H1 (cell line): ENCODE data around the gene ABCF3. TPM values are rescaled to one million over a fixed set of nuclear protein-coding genes. Genes with fewer than 3 reads are reported as not detected.

Experiments used
- CTCF ChIA-PET: fragments of 300-600 bp; sonication (Branson Sonifier 250); formaldehyde crosslinking; loops from one replicate; lab custom pipeline; 2021; ENCODE audit not compliant: partially characterized antibody; lab: Charles Lee
- POLR2A ChIA-PET: fragments of 300-600 bp; sonication (Branson Sonifier 250); formaldehyde crosslinking; loops from one replicate; lab custom pipeline; 2021; ENCODE audit warnings: inconsistent platforms; ENCODE audit not compliant: partially characterized antibody; lab: Charles Lee
- DNase-seq, 2 experiments: peaks; one replicate each; pipeline versions ENCODE4 v3.0.0 to v3.0.0-alpha.2; 2010 to 2022; ENCODE audit warnings: low spot score in 2 of 2, low read depth in 1 of 2, mixed read lengths in 1 of 2
- FAIRE-seq: peaks from 2 replicates; lab custom pipeline; 2011; peaks lifted over from hg19 to GRCh38; lab: Jason Lieb, UNC
- H2AFZ ChIP-seq: 2 replicates; pipeline ENCODE4 v1.8.1; 2012; ENCODE audit warnings: low read length, inconsistent platforms
- H2AK5ac ChIP-seq: 2 replicates; pipeline ENCODE4 v1.6.1; 2013; ENCODE audit warnings: low read depth, low read length
- H2BK120ac ChIP-seq: replicated peaks from 2 replicates; pipeline ENCODE3; 2013; ENCODE audit warnings: low read depth, low read length, inconsistent platforms
- H2BK12ac ChIP-seq: 2 replicates; pipeline ENCODE4 v1.6.1; 2013; ENCODE audit warnings: low read depth, low read length
- H2BK15ac ChIP-seq: 2 replicates; pipeline ENCODE4 v1.6.1; 2013; ENCODE audit warnings: low read length
- H2BK20ac ChIP-seq: 2 replicates; pipeline ENCODE4 v1.6.1; 2013; ENCODE audit warnings: low read length
- H2BK5ac ChIP-seq: 2 replicates; pipeline ENCODE4 v1.6.1; 2013; ENCODE audit warnings: low read depth, low read length
- H3K14ac ChIP-seq: 2 replicates; pipeline ENCODE4 v1.6.1; 2013; ENCODE audit warnings: inconsistent platforms; ENCODE audit not compliant: insufficient read length
- H3K18ac ChIP-seq: 2 replicates; pipeline ENCODE4 v1.6.1; 2013; ENCODE audit warnings: low read length; ENCODE audit errors: extremely low read depth
- H3K23ac ChIP-seq: 2 replicates; pipeline ENCODE4 v1.6.1; 2013; ENCODE audit warnings: inconsistent platforms; ENCODE audit not compliant: insufficient read length
- H3K23me2 ChIP-seq: 2 replicates; pipeline ENCODE4 v1.6.1; 2013; ENCODE audit warnings: low read depth, low read length
- H3K27ac ChIP-seq: 2 replicates; pipeline ENCODE4 v1.6.1; 2011; ENCODE audit warnings: low read depth, low read length, inconsistent platforms
- H3K27me3 ChIP-seq, 4 experiments: replicated peaks in 1 of 4; 1 replicate in 1 of 4; 2 replicates in 3 of 4; pipeline versions ENCODE4 v1.6.1 to v1.8.1; 2011 to 2013; ENCODE audit warnings: low read length in 3 of 4, mild to moderate bottlenecking in 3 of 4, inconsistent platforms in 2 of 4, mixed read lengths in 2 of 4, moderate library complexity in 1 of 4; ENCODE audit not compliant: control insufficient read depth in 3 of 4, insufficient read depth in 3 of 4; ENCODE audit errors: extremely low read depth in 1 of 4
- H3K36me3 ChIP-seq, 4 experiments: 2 replicates each; pipeline versions ENCODE4 v1.6.1 to v1.8.1; 2011 to 2013; ENCODE audit warnings: mild to moderate bottlenecking in 4 of 4, low read length in 3 of 4, moderate library complexity in 2 of 4, control low read depth in 1 of 4, inconsistent platforms in 1 of 4; ENCODE audit not compliant: insufficient read depth in 4 of 4, control insufficient read depth in 2 of 4
- H3K4ac ChIP-seq: replicated peaks from 2 replicates; pipeline ENCODE3; 2013; ENCODE audit warnings: low read length, low read depth, mixed read lengths, inconsistent platforms; ENCODE audit not compliant: insufficient read length
- H3K4me1 ChIP-seq, 4 experiments: replicated peaks in 1 of 4; 1 replicate in 1 of 4; 2 replicates in 3 of 4; pipeline versions ENCODE4 v1.6.1 to v1.8.1; 2011 to 2013; ENCODE audit warnings: low read length in 3 of 4, inconsistent platforms in 2 of 4, mixed read lengths in 1 of 4; ENCODE audit not compliant: insufficient read depth in 4 of 4, control insufficient read depth in 3 of 4
- H3K4me2 ChIP-seq, 2 experiments: 2 replicates each; pipeline versions ENCODE4 v1.6.1 to v1.8.1; 2011 to 2013; ENCODE audit warnings: low read depth in 2 of 2, low read length in 2 of 2, control low read depth in 1 of 2, inconsistent platforms in 1 of 2, mild to moderate bottlenecking in 1 of 2; ENCODE audit not compliant: insufficient read depth in 1 of 2
- H3K4me3 ChIP-seq, 4 experiments: fragments of 200-600, 300-600 bp in 1 of 4; sonication (generic), shearing (Covaris generic), sonication (Bioruptor Twin) in 1 of 4; 2 replicates each; pipeline versions ENCODE4 v1.5.1 to v1.8.1; 2011 to 2016; ENCODE audit warnings: low read length in 4 of 4, low read depth in 3 of 4, control low read depth in 2 of 4, inconsistent platforms in 2 of 4, mild to moderate bottlenecking in 2 of 4, mixed read lengths in 1 of 4, moderate library complexity in 1 of 4; ENCODE audit not compliant: insufficient read depth in 2 of 4; ENCODE audit errors: extremely low read depth in 1 of 4
- H3K56ac ChIP-seq: replicated peaks from 2 replicates; pipeline ENCODE3; 2013; ENCODE audit warnings: low read depth, mild to moderate bottlenecking, mixed read lengths, low read length, inconsistent platforms; ENCODE audit not compliant: insufficient read length
- H3K79me1 ChIP-seq: 2 replicates; pipeline ENCODE4 v1.6.1; 2013; ENCODE audit warnings: low read depth, low read length, control low read depth
- H3K79me2 ChIP-seq, 2 experiments: 2 replicates each; pipeline versions ENCODE4 v1.6.1 to v1.8.1; 2012 to 2013; ENCODE audit warnings: low read length in 2 of 2, mild to moderate bottlenecking in 2 of 2, inconsistent platforms in 1 of 2; ENCODE audit not compliant: insufficient read depth in 2 of 2, control insufficient read depth in 1 of 2
- H3K9ac ChIP-seq, 4 experiments: replicated peaks in 1 of 4; 1 replicate in 1 of 4; 2 replicates in 3 of 4; pipeline versions ENCODE4 v1.6.1 to v1.8.1; 2011 to 2013; ENCODE audit warnings: low read depth in 3 of 4, low read length in 3 of 4, control low read depth in 2 of 4, mild to moderate bottlenecking in 2 of 4, moderate library complexity in 2 of 4, inconsistent platforms in 1 of 4; ENCODE audit errors: extremely low read depth in 1 of 4
- H3K9me3 ChIP-seq, 2 experiments: 2 replicates each; pipeline versions ENCODE4 v1.6.1 to v1.8.1; 2012 to 2013; ENCODE audit warnings: mild to moderate bottlenecking in 2 of 2, moderate library complexity in 2 of 2, control low read depth in 1 of 2, inconsistent platforms in 1 of 2, low read depth in 1 of 2, low read length in 1 of 2, mixed read lengths in 1 of 2; ENCODE audit not compliant: insufficient read depth in 2 of 2
- H4K20me1 ChIP-seq, 2 experiments: replicated peaks in 1 of 2; 2 replicates each; pipeline versions ENCODE3 to v1.8.1; 2011 to 2013; ENCODE audit warnings: inconsistent platforms in 2 of 2, low read length in 2 of 2, mild to moderate bottlenecking in 1 of 2; ENCODE audit not compliant: insufficient read depth in 2 of 2, control insufficient read depth in 1 of 2
- H4K5ac ChIP-seq: 2 replicates; pipeline ENCODE4 v1.6.1; 2013; ENCODE audit warnings: low read length, low read depth, mixed read lengths, inconsistent platforms; ENCODE audit not compliant: insufficient read length
- H4K8ac ChIP-seq: 2 replicates; pipeline ENCODE4 v1.8.0; 2013; ENCODE audit warnings: mild to moderate bottlenecking, moderate library complexity, low read length, inconsistent platforms; ENCODE audit not compliant: insufficient read depth; ENCODE audit errors: extremely low read depth
- H4K91ac ChIP-seq: replicated peaks from 2 replicates; pipeline ENCODE3; 2013; ENCODE audit warnings: low read length, mixed read lengths, inconsistent platforms; ENCODE audit not compliant: insufficient read length
- ASH2L ChIP-seq: fragments of 200-600, 300-600 bp; sonication (generic); IDR thresholded peaks from one replicate; pipeline ENCODE4 v1.7.1; 2017; ENCODE audit warnings: low read length
- CBX5 ChIP-seq: fragments of 300-800, 300-1000 bp; sonication (generic); IDR thresholded peaks from 2 replicates; pipeline ENCODE4 v1.7.1; 2016; ENCODE audit warnings: antibody characterized with exemption, low read length, low read depth
- CBX8 ChIP-seq: fragments of 300-800, 300-1000 bp; sonication (generic); IDR thresholded peaks from 2 replicates; pipeline ENCODE4 v1.7.1; 2016; ENCODE audit warnings: low read depth, low read length, borderline replicate concordance
- KDM1A ChIP-seq: fragments of 200-600, 300-600 bp; sonication (generic); IDR thresholded peaks from 2 replicates; pipeline ENCODE4 v1.7.1; 2016; ENCODE audit warnings: mild to moderate bottlenecking, low read length, borderline replicate concordance
- RBBP5 ChIP-seq: IDR thresholded peaks from 2 replicates; pipeline ENCODE4 v1.7.1; 2012; ENCODE audit warnings: low read depth, mild to moderate bottlenecking, inconsistent platforms, low read length, moderate library complexity, borderline replicate concordance
- SAP30 ChIP-seq: fragments of 300-600 bp; sonication (generic); IDR thresholded peaks from 2 replicates; pipeline ENCODE4 v1.7.1; 2012; ENCODE audit warnings: low read length, moderate library complexity, mild to moderate bottlenecking, inconsistent platforms; ENCODE audit not compliant: insufficient read depth, insufficient replicate concordance
- SP2 ChIP-seq: IDR thresholded peaks from 2 replicates; pipeline ENCODE4 v1.6.1; 2012; ENCODE audit warnings: mild to moderate bottlenecking, low read length, inconsistent platforms
- TAF1 ChIP-seq: IDR thresholded peaks from 2 replicates; pipeline ENCODE4 v1.6.1; 2011; ENCODE audit warnings: mild to moderate bottlenecking, low read depth, low read length
- TAF7 ChIP-seq: optimal IDR thresholded peaks from 2 replicates; pipeline ENCODE3; 2011; ENCODE audit warnings: low read depth, mild to moderate bottlenecking, inconsistent platforms, low read length, moderate library complexity, borderline replicate concordance
- YY1 ChIP-seq: IDR thresholded peaks from 2 replicates; pipeline ENCODE4 v1.6.1; 2011; ENCODE audit warnings: low read depth, mild to moderate bottlenecking, low read length
- WGBS, 2 experiments: shearing (Covaris generic) in 1 of 2; methylation state at CpG; one replicate each; pipeline versions ENCODE4 v1.1.6 to v1.1.7; 2013 to 2015; ENCODE audit warnings: low lambda C conversion rate in 2 of 2, mixed read lengths in 2 of 2, inconsistent platforms in 1 of 2, low coverage in 1 of 2, missing lambda C conversion rate in 1 of 2; ENCODE audit not compliant: insufficient replicate concordance in 2 of 2, insufficient coverage in 1 of 2, insufficient read length in 1 of 2; ENCODE audit errors: extremely low coverage in 1 of 2, missing lambda C conversion rate in 1 of 2; 5-methylcytosine and 5-hydroxymethylcytosine counted together
- polyA plus RNA-seq, 7 experiments: library from polyadenylated mRNA; depleted of rRNA in 3 of 7; stranded (reverse) in 5 of 7; unstranded in 2 of 7; fragments of >200 nt in 5 of 7; fragments of 200-250 nt in 2 of 7; gene quantifications; 1 replicate in 5 of 7; 2 replicates in 1 of 7; 4 replicates in 1 of 7; pipeline versions ENCODE4 v1.2.1 to v1.2.3, GENCODE V29; 2011 to 2013; ENCODE audit warnings: missing spikeins in 2 of 7, mixed read lengths in 2 of 7
- total RNA-seq: library from RNA; stranded (reverse); fragmentation: NEBNext Ultra II Directional; extraction: Animal tissue kit (Norgen Biotek cat#: 25700); gene quantifications from 2 replicates; pipeline ENCODE4 v1.2.1, GENCODE V29; 2021

ABCF3 gene
- total and polyA plus RNA-seq, 2 of the 8 experiments (the other 6 are each of a cell fraction or from before 2014, with no cell fraction given), result 51.6 to 57.8 TPM

DNA sequence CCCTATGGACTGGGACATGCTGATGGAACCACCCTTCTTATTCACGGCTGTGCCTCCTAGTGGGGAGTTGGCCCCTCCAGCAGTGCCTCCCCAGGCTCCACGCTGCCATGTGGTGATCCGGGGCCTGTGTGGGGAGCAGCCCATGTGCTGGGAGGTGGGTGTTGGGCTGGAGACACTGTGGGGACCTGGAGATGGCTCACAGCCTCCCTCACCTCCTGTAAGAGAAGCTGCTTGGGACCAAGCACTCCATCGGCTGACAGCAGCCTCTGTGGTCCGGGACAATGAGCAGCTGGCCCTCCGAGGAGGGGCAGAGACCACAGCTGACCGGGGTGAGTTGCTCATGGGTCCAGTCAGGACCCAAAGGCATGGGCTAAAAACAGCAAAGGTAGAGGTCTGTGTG lies 53.7 kb downstream of the ABCF3 start:
- no peak for TF ChIP-seq SP2
- no peak for TF ChIP-seq CBX5
- no peak for TF ChIP-seq SAP30
- no peak for TF ChIP-seq YY1
- no peak for TF ChIP-seq TAF1
- no peak for TF ChIP-seq TAF7
- no peak for TF ChIP-seq CBX8
- no peak for TF ChIP-seq ASH2L
- TF ChIP-seq RBBP5, result no peak
- no peak for TF ChIP-seq KDM1A
- WGBS, 2 experiments, result 78% methylated on average over 7 of the region's 7 CpGs; no CpG with 5 or more reads in 1 of the 2 experiments
- POLR2A ChIA-PET, result interaction anchor here (0.9 to 3.4 kb wide), 12 partner anchors 8 to 95 kb away, joined by 3 to 13 read pairs (median 5); partner anchors contain the start of genes AP2M1, CAMK2N2, EEF1AKMT4 and VWA5B2

More for the DNA sequence above, 53.7 kb downstream of the ABCF3 start:
- Histone ChIP-seq H4K91ac (no peak overlapping the region), H2BK12ac (no peak overlapping the region), H4K5ac (no peak overlapping the region), H2BK15ac (no peak overlapping the region), H3K14ac (no peak overlapping the region), H2BK120ac (no peak overlapping the region), H4K8ac (no peak overlapping the region), H3K27ac (no peak overlapping the region), H2AK5ac (no peak overlapping the region), H3K4me2 (no peak overlapping the region), H3K56ac (no peak overlapping the region), H2BK20ac (no peak overlapping the region), H3K23ac (no peak overlapping the region), H3K18ac (no peak overlapping the region), H4K20me1 (peaks cover 8 to 16% of the 10 kb centered on the region in 2 experiments), H3K9ac (no peak overlapping the region), H3K79me1 (no peaks in the 10 kb centered on the region; the same call in 1 of the 2 replicates), H3K4ac (no peak overlapping the region), H3K79me2 (no peaks in the 10 kb centered on the region), H3K36me3 (peaks cover 6 to 23% (median 15%) of the 10 kb centered on the region in 4 experiments; a peak in 7 of 8 replicates), H2AFZ (no peak overlapping the region), H3K27me3 (no peaks in the 10 kb centered on the region; a peak in 2 of 7 replicates), H2BK5ac (no peak overlapping the region), H3K4me3 (no peak overlapping the region), H3K4me1 (peaks cover 0 to 5% (median 1%) of the 10 kb centered on the region in 4 experiments; a peak in 4 of 7 replicates), H3K23me2 (no peaks in the 10 kb centered on the region; the same call in 1 of the 2 replicates), H3K9me3 (no peaks in the 10 kb centered on the region)
- DNase-seq (no peak), FAIRE-seq (no peak)
- CTCF ChIA-PET, result interaction anchor here (0.7 to 8.9 kb wide), 18 partner anchors 10 to 351 kb away, joined by 3 to 183 read pairs (median 6); partner anchors contain the start of genes DVL3, EEF1AKMT4 and VWA5B2
